Activated T-cell treated with anti-CD3 and anti-CD28 coated beads for 24 hours (primary cell): ENCODE data around the gene PITPNC1.

Source experiments
- DNase-seq: peaks from one replicate; pipeline ENCODE4 v3.0.0-alpha.2; 2020; ENCODE audit warnings: low read depth

The PITPNC1 gene

DNA sequence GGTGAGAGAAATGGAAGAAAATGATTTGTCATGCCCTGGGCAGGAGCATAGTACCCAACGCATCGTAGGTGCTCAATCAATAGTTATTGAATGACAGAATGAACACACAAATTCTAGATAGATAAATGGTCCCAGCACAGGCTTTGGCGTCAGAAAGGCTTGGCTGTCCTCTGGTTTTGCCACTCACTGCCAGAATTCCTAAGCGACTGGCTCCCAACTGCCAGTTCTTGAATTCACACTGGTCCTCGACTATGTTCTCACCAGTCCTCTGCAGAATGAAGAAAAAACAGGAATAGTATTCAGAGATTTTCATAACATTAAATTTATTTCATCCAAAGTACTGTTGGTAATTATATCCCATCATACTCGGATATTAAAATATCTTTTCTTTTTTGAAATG lies 177.6 kb downstream of the PITPNC1 start:
- no peak for DNase-seq

DNA sequence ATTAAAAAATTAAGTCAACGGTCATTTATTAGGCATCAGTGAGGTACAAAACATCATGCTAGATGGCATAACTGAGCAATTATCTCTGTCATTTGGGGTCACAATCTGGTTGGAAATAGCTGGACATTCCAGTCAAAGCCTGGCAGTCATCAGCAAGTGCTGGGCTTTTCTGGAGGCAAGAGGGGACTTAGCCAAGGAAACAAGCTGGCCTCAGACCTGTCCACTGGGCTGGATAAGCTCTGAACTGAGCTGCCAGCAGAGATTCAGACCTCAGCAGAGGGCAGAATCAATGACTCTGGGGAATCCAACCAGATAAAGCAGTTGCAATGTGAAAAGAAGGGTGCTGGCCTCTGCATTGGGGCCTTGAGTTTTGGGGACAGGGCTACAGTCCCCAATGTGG lies 178.8 kb downstream of the PITPNC1 start:
- DNase-seq, result no peak

DNA sequence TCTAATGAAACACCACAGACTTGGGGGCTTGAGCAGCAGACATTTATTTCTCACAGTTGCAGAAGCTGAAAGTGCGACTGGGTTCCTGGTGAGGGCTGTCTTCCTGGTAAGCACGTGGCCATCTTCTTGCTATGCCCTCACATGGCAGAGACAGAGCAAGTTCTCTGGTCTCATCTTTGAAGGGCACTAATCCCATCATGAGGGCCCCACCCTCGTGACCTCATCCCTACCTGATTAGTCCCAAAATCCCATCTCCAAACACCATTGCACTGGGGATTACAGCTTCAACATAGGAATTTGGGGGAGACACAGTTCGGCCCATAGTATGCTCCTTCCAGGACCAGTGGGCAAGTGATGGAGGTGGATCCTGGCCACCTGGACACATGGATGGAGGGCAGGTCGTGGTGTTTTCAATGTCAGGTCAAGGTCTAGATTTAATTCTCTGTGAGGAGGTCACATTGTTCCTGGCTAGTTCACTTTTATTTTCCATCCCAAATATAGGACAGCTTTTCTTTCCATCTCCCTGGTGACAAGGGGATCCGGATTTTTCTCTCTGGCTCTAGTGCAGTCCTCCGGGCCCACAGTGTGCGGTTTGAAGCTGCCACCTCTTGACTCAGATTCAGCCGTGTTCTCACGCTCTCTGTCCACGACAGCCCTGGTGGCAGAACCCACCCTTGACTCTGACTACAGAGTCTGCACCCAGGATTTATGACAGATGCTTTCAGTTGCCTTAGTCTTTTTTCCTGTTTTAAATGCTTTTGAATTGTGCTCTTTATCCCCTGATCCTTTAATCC lies 180.2 kb downstream of the PITPNC1 start:
- no peak for DNase-seq

- no peak for DNase-seq
Measured at GRCh38 chr17:67557921-67558320, 180.8 kb downstream of the PITPNC1 start.

- no peak for DNase-seq
Measured at GRCh38 chr17:67558740-67559380, 181.8 kb downstream of the PITPNC1 start.

DNA sequence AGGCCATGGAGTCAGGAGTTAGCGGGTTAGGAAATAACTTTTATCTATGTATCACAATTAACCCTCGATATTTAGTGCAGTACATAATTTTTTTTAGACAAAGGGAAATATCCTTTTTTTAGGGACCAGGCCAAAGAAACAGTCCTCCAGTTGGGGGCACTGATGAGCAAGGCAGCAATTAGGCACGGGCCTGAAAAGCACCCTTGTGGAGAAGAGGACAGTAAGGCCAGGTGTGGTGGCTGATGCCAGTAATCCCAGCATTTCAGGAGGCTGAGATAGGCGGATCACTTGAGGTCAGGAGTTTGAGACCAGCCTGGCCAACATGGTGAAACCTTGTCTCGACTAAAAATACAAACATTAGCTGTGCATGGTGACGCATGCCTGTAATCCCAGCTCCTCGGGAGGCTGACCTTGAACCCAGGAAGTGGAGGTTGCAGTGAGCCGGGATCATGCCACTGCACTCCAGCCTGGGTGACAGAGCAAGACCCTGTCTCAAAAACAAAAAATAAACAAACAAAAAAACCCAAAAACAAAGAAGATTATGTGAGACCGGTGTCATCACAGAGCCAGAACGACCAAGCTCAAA lies 182.4 kb downstream of the PITPNC1 start:
- no peak for DNase-seq

GRCh38 chr17:67562005-67562404 lies 184.9 kb downstream of the PITPNC1 start:
- DNase-seq, result no peak

- DNase-seq, result no peak
Measured at GRCh38 chr17:67563692-67564228, 186.7 kb downstream of the PITPNC1 start.

DNA sequence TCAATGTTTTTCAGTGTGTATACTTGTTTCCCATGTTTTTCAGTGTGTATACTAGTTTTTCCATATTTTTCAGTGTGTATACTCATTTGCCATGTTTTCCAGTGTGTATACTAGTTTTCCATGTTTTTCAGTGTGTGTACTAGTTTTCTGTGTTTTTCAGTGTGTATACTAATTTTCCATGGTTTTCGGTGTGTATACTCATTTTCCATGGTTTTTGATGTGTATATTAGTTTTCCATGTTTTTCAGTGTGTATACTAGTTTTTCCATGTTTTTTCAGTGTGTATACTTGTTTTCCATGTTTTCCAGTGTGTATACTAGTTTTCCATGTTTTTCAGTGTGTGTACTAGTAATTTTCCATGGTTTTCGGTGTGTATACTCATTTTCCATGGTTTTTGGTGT lies 188.0 kb downstream of the PITPNC1 start:
- DNase-seq, result no peak

DNA sequence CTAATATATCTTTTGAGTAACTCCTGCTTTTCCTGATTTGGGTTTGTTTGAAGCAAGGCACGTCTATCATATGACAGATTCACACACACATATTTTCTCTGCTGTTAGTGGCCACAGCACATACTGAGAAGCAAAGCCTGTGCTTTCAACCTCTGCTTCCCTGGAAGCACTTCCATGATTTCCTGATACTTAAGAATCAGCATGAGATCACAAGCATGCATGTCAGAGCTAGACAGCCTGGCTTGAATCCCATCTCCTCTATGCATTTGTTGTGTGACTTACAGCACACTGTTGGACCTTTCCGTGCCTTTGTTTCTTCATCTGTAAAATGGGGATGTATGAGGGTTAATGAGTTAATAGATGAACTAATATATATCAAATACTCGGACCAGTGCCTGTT lies 189.6 kb downstream of the PITPNC1 start:
- no peak for DNase-seq

DNA sequence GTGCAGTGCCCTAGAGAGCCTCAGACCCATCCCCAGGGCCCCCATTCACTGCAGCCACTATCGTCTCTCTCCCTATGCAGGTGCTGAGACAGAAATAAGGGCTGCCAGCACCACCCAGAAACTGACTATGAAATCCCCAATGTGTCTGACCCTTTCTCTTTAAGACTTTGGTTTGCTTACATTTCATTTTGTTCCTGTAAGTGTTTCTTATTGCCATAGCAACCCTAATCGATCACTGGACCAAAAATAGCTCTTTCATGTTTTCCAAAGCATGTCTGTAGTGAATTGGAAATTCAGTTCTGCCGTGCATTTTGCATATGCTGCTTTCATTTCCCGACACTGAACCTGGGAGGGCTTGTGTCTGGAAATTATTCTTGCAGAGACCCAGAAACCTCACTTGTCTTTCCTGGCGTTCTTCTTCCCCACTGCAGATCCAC lies 192.0 kb downstream of the PITPNC1 start:
- no peak for DNase-seq

DNA sequence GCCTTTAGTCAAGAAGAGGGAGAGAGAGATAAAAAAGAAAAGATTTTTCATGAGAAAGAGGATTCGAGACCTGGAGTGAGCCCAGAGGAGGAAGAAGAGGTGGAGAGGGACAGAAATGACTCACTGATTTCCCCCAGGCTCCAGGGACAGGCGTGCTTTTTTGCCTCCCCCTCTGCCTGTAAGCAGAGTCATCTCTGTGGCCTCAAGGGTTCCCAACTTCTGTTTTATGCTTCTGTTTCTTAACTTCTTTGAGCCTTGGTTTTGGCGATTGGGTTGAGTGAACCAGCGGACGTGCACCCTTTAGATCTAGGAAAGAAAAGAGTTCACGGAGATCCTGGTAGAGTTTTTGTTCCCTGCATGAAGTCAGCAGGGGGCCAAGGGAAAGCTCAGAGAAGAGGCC lies 192.8 kb downstream of the PITPNC1 start:
- DNase-seq, result no peak

GRCh38 chr17:67570797-67571196 lies 193.7 kb downstream of the PITPNC1 start:
- DNase-seq, result no peak

DNA sequence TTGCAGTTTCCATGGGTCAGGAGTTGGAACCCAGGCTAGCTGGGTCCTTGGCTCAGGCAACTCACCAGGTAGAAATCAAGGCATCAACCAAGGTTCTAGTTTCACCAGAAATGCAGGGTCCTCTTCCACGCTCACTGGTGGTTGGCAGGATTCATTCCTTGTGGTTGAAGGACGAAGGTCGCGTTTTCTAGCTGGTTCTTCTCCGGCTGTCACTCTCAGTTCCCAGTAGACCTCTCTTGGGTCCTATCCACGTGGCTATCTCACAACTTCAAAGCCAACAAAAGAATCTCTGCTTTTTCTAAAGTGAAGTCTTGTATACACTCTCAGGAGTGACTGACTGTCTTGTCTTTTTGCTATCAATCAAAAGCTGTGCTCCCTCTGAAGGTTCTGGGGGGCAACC lies 194.4 kb downstream of the PITPNC1 start:
- no peak for DNase-seq

DNA sequence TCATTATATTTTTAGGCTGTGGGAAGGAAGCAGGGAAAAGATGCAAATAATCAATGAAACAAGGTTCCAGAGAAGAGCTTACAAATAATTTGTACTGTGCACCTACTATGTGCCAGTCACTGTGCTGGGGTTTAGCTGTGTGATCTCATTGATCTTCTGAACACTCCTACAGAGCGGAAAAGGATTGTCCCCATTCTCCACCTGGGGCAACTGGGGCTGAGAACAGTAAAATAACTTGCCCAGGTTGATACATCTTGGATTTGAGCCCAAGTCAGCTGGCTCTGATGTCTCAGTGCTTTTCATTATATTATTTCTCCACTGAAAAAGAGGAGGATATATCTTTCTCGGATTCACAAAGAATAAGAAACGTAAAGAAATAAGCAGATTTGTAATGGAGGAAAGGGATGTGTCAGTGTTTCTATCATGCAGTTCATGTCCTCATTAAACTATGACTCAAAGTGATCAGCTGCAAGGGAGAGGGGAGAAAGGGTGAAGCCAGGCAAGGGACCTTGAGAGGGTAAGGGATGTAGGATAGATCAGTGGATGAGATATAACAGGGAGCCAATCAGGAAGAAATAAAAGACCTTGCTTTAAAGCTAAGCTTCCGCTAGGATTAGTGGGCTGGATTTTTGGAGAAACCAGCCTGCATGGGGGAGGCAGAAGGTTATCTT lies 197.0 kb downstream of the PITPNC1 start:
- DNase-seq, result no peak

DNA sequence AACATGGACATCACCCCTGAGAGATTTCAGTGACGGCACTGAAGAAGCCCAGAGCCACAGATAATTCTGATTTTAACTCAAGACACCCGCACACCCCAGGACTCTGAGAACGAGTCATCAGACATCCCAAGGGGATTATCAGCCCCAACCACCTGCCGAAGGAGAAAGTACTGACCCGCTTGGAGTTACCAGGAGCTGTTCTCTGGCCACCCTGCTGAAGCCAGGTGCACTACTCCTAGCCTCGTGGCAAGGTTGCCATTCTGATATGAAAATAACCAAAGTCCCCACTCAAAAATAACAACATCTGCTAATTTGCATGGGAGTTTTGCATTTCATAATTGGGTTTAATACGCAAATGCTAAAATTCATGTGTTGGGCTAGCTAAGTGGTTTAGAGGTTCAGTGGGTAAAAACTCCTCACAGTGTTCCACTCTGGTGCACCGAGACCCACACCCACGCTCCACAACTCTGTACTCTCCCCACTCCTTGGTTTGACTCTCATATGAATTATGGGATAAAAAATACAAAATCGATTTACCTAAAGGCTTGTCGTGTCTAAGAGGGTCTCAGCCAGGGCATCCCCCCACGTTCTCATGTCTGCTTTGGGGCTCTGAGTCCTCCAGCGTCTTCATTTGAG lies 197.7 kb downstream of the PITPNC1 start:
- no peak for DNase-seq

DNA sequence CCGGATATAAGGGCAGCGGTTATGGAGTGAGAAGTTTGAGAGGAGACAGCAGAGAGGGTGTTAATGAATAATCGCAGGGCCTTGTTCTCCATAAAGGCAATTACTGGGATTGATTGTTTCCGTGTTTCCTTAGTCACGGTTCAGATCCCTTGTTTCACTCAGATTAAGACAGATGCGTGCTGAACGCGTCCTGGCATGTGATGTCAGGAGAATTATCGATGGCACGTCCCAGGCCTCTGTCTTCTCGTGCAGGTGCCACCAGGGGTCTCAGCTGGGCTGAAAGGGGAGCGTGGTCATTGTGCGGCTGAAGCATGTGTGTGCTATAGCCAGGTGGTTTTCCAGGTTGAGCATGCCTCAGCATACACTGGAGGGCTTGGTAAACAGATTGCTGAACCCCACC lies 198.2 kb downstream of the PITPNC1 start:
- no peak for DNase-seq

- no peak for DNase-seq
Measured at GRCh38 chr17:67576471-67577115, 199.5 kb downstream of the PITPNC1 start.

GRCh38 chr17:67577429-67578141 lies 200.5 kb downstream of the PITPNC1 start:
- no peak for DNase-seq

DNA sequence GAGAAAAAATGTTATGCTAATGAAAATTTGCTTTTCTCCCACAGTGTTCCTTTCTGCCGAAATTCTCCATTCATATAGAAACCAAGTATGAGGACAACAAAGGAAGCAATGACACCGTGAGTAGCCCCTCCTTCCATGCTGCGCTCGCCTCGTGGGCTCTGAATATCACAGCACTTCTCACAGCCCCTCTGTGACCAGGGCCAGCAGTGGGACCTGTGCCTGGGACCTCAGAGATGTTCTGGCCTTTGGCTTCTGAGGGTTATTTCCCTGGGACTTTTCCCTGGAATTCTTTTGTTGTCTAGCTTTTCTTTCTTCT lies 201.0 kb downstream of the PITPNC1 start:
- no peak for DNase-seq
